Smooth muscle cell of the brain vasculature (primary cell): ENCODE data around the gene CDH23.

Experiments used
- DNase-seq: peaks from one replicate; pipeline ENCODE4 v3.0.0-alpha.2; 2012; ENCODE audit warnings: low read depth, low spot score

CDH23 gene

DNA sequence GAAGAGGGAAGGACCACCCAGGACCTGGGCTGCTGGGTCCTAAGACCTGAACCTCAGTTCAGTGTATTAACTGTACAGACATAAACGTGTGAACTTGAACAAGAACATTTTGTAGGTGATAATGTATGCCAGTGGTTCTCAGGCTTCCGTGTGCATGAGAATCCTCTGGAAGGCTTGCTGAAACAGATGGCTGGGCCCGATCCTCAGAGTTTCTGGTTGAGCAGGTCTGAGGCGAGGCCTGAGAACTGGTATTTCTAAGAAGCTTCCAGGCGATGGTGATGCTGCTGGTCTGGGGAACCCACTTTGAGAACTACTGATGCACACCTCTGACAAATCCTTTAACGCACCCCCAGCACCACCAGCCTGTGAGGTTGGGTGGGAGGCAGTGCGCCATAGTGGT, 70.4 kb downstream of the CDH23 start:
- no peak for DNase-seq

DNA sequence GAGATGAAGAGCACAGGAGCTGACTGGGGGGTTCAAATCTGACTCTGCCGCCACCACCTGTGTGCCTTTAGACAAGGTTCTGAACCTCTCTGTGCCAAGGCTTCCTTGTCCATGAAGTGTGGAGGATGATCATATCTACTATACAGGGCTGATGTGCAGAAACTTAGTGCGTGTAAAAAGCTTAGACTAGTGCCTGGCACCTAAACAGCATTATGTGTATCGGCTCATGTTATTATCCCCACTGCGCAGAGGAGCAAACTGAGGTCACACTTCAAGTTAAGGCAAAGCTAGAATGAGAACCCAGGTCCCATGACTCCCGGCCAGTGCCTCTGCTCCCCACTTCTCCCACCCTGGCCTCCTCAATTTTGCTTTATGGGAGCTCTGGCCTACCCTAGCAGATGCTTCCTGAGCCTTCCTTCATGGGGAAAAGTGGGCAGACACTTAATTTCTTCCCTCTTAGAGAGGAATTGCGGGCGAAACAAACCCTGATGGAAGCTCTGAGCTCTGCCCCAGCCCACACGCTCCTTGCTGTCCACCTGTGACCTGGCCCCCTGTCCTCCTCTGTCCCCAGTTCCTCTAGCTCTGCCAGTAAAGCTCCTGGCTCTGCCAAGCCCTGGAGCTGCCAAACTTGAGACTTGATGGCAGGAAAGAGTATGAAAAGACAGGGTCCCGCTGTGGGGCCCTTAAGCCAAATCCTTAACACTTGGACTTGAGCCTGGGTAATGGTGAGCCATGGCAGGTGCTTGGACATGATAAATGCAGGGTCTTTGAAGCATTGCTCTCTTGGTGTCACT, 71.0 kb downstream of the CDH23 start:
- no peak for DNase-seq

DNA sequence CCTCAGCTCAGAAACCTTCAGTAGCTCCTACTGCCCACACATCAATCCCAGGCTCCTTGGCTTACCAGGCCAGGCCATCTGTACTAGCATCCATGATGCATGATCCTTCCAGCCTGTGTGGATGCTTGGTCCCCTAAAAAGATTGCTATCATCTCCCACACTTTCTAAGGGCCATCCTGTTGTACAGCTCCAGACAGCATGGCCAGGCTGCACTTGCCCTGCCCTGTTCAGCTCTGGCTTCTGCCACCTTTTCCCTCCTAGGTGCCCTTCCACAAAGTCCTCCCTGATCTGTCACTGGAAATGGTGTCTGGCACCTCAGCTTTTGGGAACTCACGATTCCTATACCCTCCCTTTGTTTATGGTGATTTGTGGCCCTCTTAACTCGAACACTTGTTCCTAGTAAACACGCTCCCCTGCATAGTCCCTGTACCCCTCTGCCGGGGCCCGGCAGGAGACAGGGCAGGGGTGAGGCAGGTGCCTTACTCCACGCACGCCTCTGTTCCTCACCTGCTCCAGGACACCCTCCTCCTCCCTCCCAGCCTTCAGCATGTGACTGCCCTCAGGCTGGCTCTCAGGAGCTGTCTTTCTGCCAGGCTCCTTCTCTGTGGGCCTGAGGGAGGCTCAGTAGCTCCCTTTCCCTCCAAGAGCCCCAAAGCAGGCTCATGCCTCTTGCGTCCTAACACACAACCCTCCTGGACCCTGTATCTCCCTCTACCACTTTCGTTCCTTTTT, 71.8 kb downstream of the CDH23 start:
- no peak for DNase-seq

DNA sequence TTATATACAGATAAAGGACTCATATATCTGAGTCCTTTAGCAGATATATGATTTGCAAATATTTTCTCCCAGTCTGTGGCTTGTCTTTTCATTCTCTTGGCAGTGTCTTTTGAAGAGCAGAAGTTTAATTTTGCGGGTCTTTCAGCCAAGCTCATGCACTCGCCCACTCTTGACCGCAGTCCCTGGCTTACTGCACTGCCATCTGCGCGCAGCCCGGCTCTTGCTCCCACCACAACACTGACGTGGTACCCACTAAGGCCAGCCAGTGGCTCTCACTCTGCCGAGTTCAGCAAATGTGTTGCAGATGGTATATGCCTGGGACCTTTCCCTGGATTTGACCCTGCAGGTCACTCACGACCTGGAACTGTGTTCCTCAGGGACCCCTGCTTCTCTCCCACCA, 74.3 kb downstream of the CDH23 start:
- DNase-seq: no peak

DNA sequence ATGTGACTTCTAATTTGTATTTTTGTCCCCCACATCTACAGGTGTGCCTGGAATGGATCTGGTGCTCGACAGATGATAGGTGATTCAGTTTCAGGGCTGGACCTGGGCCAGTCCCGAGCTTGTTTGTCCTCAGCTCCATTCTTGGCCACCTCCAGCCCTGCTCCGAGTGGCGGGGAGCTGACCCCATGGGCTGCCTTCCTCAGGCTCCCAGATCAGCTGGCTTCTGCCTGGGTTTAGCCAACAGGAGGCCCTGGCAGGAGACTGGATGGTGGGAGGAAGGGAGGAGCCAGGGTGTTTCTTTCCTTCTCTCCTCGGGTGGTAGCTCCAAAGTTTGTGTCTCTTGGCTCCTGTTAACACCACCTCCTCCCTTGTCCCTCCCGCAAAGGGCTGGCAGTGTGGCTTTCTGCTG, 75.2 kb downstream of the CDH23 start:
- no peak for DNase-seq

DNA sequence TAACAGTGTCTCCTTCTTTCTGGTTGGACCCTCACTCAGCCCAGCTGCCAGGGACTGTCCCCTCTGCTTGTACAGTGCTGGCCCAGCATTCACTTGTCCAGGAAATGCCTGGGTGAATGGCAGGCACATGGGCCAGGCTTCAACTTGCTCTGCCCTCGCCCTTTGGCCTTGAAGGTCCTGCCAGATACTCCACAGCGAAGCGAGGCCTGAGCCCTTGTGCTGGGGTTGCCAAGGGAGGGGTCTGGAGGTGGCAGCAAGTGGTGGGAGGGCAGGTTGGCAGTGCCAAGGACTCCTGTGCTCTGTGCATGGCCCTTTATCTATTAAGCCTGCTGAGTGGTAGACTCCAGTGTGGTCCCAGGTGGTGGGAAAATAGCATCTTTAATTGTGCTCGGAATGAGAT, 75.7 kb downstream of the CDH23 start:
- DNase-seq: no peak

DNA sequence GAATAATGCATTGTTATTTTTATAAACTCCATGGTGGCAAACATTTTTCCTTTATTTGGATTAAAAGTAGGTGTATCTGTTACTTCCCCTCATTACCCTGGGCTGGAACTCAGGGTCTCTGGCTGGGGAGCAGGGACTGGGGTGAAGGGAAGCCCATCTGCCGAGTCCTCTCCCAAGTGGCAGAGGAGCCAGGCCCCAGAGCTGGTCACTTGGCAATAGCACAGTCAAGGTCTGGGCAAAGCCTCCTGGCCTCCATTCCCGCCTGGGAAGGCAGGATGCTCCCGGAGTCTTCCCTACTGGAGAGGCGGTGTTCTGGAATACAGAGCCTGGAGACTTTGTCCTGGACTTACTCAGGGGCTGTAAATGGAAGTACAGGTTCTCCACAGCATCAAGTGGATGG, 76.2 kb downstream of the CDH23 start:
- no peak for DNase-seq

DNA sequence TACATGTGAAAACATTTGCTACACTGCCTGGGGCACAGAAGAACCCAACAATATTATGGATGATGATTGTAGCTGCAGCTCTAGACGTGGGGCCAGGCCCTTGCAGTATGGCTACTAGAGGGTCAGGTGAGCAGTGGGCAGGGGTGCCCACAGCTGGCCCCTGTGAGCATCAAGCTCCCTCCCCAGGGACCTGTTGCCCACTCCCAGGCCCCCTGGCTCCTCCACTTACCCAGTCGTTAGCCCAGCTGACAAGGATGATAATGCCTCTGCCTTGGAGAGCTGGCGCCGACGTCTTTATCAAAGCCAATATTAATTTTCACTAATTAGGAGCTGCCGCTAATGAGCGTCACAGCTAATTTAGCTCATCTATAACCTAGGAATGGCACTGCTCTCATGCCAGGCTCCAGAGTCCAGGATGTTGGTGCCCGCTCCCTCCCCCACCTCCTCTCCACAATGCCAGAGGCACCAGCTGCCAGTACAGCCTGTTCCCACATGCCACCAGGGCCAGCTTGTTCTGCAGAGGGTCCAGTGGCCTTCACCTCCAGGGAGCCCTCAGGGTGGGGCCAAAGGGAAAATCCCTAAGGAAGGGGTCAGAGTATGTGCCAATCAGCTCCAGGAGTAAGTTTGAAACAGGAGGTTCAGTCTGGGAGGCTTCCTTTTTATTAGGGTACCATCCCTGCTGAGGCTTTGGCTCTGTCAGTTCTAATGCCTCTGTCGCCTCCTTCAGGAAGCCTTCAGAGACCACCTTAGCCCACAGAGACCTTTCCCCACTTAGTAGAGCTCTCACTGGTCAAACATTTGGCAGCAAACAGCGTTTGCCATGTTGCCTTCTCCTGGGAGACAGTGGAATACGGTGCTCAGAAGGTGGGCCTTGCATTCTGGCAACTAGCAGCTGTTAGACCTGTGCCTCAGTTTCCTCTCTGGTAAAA, 77.2 kb downstream of the CDH23 start:
- no peak for DNase-seq

DNA sequence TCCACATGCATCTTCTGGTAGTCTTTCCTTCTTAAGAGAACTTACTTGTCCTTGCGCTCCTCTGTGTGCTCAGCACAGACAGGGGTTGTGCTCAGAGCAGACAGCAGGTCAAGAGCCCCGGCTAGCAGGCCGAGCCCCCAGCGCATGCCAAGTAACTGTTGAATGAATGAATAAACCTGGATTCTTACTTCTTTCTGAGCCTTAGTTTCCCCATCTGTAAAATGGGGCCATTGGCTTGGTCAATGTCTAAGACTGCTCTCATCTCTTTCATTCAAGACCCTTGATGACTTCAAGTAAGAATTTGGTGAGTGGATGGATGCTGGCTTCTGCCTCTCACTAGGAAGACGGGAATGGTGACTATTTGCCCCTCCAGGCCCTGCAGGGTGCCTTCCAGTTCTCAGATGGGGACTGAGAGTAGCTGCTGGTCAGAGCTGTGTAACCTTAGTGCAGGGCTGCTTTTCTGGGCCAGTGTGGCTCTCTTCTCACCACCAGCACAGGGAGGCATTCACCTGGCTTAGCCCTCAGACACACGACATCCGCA, 78.1 kb downstream of the CDH23 start:
- no peak for DNase-seq

DNA sequence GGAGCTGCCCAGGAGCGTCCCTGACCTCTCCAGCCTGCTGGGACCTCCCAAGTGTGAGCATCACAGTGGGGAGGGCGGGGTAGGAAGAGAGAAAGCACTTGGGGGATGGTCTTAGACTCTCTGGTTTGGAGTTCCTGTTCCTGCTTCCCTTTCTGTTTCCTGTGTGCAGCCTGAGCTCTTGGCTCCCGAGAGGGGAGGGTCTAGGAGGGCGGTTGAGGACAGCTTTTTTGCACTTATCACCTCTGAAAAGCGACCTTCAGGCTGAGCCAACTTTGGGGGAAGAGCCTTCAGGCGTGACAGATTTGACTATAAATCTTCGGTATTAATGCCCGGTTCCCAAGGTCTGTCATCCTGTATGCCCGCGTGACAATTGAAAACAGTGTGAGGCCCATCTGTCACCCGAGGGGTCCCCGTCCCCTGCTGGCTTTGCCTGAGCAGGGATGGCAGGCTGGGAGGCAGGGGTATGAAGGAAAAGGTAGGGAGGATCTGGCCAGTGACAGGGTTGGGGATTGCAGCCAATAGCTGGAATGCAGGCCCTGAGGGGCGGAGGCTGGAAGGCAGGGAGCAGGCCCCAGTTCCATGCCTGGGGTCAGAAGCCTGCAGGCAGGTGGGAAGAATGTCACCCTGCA, 78.6 kb downstream of the CDH23 start:
- DNase-seq: no peak

DNA sequence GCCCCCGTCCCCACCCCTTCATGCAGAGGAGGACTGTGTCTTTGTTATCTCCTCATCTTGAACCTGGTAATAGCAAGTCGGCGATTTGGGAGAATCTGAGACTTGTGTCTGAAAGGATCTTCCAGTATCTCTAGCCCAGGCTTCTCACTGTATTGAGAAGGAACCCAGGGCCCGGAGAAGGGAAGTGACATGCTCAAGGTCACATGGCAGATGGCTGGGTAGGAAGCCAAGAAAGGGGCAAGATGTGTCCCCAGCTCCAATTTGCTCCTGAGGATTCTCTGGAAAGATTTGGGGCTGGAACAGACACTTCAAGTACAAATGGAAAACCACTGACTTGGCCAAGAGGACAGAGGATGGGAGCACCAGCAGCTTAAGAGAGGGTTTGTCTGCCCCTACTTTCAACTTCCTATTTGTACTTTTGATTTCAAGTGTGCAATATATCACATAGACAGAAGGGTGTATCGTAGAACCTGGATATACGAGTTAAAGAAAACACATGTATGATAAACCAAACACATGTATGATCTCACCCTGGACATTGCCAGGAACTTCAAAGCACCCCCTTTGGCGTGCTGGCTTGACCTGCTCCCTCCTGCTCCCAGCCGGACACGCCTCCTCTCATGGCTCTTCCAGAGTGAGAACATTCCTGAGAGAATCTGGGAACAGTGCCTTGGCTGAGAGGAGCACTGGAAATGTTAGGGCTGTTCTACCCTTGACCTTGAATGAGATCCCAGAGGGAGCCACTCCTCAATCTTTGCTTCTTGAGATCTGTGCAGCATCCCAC, 79.7 kb downstream of the CDH23 start:
- no peak for DNase-seq

DNA sequence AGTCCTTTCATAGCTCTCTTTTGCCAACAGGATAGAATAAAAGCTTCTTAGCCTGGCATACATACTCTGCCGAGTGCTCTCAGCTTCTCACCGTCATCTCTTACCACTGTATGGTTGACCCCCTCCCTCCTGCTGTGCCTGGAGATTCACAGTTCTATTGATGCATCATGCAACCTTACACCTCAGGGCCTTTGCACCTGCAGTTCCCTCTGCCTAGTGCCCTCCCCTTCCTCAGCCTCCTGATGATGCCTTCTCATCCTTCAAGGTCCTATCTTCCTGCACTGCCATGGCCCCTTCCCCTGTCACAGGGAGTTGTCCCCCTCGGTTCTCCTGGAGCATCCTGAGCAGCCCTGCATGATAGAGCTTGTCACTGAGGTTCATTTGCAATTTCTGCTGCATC, 81.5 kb downstream of the CDH23 start:
- no peak for DNase-seq

DNA sequence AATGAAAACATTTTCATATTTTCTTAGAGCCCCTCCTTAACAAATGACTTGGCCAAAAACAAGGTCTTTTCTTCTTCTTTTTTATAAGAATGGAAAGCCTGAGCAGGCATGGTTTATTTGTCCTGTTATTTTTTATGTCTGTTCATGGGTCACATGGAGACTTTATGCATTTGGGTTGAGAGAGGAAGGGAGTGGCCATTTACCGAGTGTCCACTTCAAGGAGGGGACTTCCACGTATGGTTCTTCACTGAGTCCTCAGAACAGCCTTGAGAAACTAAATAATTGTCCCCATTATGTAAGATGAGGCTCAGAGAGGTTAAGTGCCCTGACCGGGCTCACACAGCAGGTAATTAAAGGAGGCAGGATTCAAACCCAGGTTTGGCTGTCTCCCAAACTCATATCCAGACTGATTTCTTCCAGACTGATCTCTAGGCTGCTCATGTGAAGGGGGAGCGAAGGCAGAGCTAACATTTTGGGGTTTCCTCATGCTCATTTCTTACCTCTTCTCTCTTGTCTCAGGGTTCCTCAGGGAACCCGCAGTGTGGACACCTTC, 82.2 kb downstream of the CDH23 start:
- no peak for DNase-seq

DNA sequence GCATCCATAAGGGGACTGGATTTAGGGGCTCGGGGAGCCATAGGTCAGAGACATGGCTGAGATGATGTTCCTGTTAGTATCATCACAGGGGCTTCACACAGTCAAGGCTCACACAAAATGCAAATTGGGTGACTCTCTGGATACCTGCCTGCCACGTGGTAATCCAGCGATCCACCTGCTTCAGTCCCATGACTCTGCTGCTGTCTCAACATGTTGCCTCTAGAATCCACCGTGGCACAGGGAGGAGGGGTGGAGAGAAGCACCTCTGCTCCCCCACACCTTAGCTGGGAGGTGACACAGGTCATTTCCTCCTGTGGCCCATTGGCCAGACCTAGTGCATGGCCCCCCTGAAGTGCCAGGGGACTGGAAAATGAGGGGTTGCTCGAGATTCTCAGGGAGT, 83.1 kb downstream of the CDH23 start:
- no peak for DNase-seq

DNA sequence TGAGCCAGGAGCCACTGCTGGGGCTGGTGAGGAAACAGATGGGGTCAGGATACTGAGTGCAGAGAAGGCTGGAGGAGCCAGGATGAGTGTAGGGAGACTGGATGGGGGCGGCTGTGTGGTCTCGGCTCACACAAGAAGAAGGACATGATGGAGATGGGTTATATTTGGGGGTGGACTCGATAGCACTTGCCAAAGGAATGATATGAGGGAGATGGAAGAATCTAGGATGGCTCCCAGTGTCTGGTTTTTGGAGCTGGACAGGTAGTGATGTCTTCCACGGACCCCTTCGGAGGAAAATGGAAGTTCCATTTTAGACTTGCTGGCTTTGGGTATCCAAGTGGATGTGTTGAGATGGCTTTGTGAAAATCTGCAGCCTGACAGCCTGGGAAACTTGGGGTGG, 83.9 kb downstream of the CDH23 start:
- DNase-seq: no peak

DNA sequence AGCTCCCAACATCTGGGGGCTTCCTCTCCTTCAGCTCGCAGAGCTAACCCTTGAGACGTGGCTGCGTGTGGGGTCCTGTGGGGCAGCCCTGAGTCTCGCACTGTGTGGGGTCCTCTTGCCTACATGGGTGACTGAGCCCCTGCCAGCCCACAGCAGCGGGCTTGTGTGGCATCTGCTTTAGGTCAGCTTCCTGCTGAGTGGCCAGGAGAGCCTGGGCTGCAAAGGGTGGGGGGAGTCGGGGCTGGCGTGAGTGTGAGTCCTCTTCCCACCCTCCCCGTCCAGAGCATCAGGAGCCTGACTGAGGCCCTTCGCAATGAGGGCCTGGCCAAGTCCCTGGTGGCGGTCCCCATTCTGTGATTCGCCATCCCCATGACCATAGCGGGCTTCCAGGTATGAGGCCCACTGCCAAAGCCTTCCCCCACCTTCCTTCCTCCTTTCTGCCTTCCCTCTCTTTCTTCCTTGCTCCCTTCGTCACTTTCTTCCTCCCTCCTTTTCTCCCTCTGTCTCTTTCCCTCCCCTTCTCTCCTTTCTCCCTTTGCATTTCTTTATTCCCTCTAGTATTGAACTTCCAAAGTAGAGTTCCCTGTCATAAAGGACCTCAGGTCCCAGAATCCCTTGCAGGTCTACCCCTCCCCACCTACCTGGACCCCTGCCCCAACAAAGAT, 85.2 kb downstream of the CDH23 start:
- DNase-seq: no peak

DNA sequence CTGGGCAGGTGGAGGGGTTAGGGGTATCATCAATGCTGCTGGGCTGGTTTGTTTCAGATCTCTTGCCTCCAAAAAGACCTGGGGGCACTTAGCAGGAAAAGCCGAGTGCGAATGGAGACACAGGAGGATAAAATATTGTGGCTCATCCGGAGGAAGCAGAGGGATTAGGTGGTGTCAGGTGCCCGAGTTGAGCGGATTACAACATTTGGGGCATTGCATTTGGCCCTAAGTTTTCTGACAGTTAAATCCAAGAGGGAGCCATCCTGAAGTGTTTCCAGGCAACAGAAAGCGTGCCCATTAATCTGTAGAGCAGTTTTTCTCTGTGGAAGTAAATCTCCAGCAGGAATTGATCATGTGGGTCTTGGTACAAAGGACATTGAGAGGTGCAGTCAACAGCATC, 85.9 kb downstream of the CDH23 start:
- no peak for DNase-seq

DNA sequence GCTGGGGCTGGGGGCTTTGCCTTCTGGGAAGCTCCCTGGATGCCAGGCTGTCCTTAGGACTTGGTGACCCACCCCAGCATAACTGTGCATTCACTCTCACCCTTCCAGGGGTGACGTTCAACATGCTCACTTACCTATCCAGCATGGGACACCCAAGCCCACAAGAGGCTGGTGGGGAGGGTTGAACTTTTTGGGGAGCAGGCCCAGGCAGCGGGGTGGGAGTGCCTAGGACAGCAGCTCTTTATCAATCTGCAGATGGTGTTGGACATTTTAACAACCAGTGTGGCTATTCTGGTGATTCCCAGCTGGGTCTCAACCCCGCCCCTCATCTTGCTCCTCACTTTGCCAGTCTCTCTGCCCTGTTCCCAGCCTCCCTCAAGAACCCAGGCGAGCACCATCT, 86.4 kb downstream of the CDH23 start:
- no peak for DNase-seq

DNA sequence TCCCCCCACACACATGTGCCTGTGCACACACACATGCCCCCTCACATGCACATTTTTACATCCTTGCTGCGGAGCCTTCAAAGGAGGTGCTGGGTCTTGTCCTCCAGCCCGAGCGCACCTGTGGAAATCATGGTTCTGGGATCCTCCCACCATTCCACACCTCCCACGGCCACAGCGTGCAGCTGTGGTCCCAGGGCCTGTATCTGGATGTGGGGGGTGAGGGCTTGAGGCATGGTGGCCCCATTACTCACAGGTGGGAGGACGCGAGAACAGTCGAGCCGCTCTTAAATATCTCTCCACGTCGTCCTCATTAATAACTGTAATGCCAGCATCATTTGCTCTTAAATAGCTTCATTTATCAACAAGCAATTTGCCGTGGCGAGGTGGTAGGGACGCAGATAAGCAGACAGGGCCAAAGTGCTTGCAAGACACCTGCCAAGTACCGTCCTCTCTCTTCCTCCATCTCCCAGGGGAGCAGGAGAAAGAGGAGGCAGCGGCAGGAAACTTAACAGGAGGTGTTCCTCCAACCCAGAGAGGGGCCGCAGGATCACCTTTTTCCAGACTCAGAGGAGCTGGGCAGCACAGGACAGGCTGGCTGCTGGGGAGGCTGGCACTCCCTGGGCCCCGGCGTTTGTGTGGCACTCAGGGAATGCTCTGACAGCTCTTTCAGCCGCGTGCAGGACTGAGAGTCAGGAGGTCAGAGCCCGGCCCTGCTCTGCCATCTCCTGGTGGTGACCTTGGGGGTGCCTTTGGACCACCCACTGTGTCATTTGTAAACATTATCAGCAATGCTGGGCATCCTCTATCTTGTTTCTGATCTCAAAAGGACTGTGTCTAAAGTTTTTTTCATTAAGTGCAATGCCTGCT, 87.4 kb downstream of the CDH23 start:
- DNase-seq: no peak
